Fibroblast of villous mesenchyme (primary cell): Measurements from ENCODE around the gene CEP290. TPM values are rescaled to one million over a fixed set of nuclear protein-coding genes. Genes with fewer than 3 reads are reported as not detected.
A peak's percentile ranks its signal among the peaks of the same experiment; 100 is the strongest.
"Not testable (repeated sequence)": the region's sequence is repeated elsewhere in the genome, so short reads cannot be mapped to it uniquely, and the experiment has no call there.

Source experiments
- DNase-seq: peaks from one replicate; pipeline ENCODE4 v3.0.0-alpha.2; 2010; ENCODE audit warnings: low read depth
- H3K4me3 ChIP-seq: 2 replicates; pipeline ENCODE4 v1.5.1; 2011; ENCODE audit warnings: low read depth, mild to moderate bottlenecking, low read length
- CTCF ChIP-seq: IDR thresholded peaks from 2 replicates; pipeline ENCODE4 v1.5.1; 2012; ENCODE audit warnings: low read depth, mild to moderate bottlenecking, low read length; ENCODE audit not compliant: insufficient read depth
- total RNA-seq: library from RNA; depleted of rRNA; stranded (reverse); fragments of >200 nt; gene quantifications from 2 replicates; pipeline ENCODE4 v1.2.3, GENCODE V29; 2012

CEP290 gene
- total RNA-seq, 1 donor, result 20.7 TPM

GRCh38 chr12:88144546-88145468 lies 2.9 kb upstream of the CEP290 start:
- DNase-seq, result no peak
- no peak overlapping the region for H3K4me3 ChIP-seq

GRCh38 chr12:88144037-88144436 lies 2.1 kb upstream of the CEP290 start:
- no peak for TF ChIP-seq CTCF
- DNase-seq, result no peak
- no peak overlapping the region for H3K4me3 ChIP-seq

More at GRCh38 chr12:88144546-88145468, 2.9 kb upstream of the CEP290 start:
- no peak for TF ChIP-seq CTCF

- peak overlapping the region; percentile 91 for H3K4me3 ChIP-seq
- DNase-seq, result no peak
- TF ChIP-seq CTCF, result no peak
Observed at GRCh38 chr12:88142610-88142991, 713 bp upstream of the CEP290 start.

GRCh38 chr12:88141425-88141773 lies 489 bp downstream of the CEP290 start:
- H3K4me3 ChIP-seq, result peak overlapping the region; percentile 91
- TF ChIP-seq CTCF, result no peak
- no peak for DNase-seq

GRCh38 chr12:88139711-88140110 lies 2.2 kb downstream of the CEP290 start:
- H3K4me3 ChIP-seq, DNase-seq: not testable (repeated sequence)

GRCh38 chr12:88133181-88133580 lies 8.7 kb downstream of the CEP290 start:
- DNase-seq, H3K4me3 ChIP-seq: not testable (repeated sequence)

- DNase-seq, result peak; percentile 11
- TF ChIP-seq CTCF, result no peak
Observed at GRCh38 chr12:88132392-88132791, 9.5 kb downstream of the CEP290 start.

GRCh38 chr12:88127855-88128254 lies 14.0 kb downstream of the CEP290 start:
- no peak overlapping the region for H3K4me3 ChIP-seq
- no peak for DNase-seq
- no peak for TF ChIP-seq CTCF

More at GRCh38 chr12:88132392-88132791, 9.5 kb downstream of the CEP290 start:
- H3K4me3 ChIP-seq, result no peak overlapping the region
